Effector CD4-positive, alpha-beta T cell (primary cell): Measurements from ENCODE around the gene DNMBP.
"Not testable (repeated sequence)": the region's sequence is repeated elsewhere in the genome, so short reads cannot be mapped to it uniquely, and the experiment has no call there.

Source experiments
- DNase-seq: peaks from one replicate; pipeline ENCODE4 v3.0.0-alpha.2; 2020

DNMBP gene

DNA sequence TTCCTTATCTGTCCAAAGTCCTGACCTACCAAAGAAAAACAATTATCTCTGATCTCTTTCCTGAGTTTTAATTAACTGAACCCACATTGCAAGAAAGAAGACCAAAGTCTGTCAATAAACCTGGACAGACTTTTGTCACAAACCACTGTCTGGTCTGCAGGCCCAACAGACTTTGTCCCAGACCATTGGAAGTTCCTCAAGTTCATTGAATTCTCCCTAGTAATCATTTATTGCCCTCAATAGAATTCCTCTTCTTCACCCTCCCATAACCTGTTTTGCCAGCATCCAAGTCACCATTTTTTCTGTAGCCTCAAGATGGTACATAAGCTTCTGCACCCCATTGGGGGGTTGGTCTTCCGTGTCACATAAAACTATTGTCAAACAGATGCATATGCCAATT, 3.9 kb upstream of the DNMBP start:
- no peak for DNase-seq

DNA sequence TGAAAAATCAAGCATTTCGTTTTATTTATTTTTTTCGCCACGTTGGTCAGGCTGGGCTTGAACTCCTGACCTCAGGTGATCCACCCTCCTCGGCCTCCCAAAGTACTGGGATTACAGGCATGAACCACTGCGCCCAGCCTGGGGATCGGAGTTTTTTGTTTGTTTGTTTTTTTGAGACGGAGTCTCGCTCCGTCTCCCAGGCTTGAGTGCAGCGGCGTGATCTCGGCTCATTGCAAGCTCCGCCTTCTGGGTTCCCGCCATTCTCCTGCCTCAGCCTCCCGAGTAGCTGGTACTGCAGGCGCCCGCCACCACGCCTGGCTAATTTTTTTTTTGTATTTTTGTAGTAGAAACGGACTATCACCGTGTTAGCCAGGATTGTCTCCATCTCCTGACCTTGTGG, 2.2 kb upstream of the DNMBP start:
- not testable (repeated sequence) for DNase-seq

DNA sequence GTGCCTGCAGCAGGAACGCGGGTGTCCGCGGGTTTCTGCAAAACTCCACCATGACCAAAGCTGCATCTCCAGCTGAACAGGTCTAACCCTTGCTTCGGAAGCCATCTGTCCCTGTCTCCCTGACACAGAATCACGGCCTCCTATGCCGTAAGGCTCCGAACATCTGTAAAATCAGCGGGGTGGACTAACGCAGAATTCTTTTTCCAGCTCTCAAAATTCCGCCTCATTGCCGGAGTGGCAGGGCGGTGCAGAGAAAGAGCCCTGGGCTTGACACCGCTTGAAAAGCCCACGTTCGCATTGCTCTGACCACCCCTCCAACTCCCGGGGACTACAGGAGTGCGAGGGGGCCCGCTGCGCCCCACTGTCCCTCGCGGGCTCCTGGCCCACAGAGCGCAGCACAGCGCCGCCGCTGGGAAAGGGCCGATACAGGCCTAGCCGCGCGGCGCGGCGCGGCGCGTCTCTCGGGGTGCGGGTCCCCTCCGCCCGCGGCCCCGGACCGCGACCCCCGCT, 409 bp downstream of the DNMBP start:
- DNase-seq: no peak

DNA sequence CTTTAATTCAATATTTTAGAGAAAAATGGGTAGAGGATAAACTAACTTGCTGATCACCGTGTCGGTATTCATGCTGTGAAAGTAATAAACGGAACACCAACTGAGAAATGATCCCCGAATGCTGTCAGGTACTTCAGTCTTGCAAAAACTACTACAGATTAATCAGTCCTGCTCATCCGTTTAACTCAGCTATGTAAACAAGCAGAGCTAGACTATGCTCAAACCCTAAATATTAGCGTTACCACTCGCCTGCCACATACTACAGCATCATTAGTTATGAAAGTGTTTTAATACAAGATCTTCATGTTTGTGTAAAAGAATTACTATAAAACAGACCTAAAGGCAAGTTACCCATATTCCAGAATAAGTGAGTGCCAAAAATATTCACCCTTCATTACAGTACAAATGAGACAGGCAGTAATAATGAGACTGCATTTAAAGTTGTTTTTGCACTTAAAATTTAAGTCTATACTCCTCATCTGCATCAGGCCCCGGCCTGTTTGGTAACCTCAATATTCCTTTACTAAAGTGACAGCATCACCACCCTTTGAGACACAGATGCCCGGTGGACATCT, 952 bp downstream of the DNMBP start:
- no peak for DNase-seq

DNA sequence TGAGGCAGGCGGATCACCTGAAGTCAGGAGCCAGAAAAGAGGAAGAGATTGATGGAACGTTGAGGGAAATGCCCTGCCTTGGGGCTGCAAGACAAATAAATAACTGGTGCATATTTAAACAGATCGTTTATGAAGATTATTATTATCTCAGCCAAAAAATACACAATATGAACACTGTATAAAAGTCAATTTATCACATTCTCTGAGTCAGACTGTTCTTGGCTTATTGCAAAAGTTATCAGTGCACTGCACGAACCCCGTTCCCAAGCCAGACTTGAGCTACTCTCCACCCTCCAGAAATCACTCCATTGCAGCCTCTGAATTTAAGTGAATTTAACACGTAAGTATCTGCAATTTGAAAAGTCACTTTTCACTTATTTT, 1.6 kb downstream of the DNMBP start:
- no peak for DNase-seq

DNA sequence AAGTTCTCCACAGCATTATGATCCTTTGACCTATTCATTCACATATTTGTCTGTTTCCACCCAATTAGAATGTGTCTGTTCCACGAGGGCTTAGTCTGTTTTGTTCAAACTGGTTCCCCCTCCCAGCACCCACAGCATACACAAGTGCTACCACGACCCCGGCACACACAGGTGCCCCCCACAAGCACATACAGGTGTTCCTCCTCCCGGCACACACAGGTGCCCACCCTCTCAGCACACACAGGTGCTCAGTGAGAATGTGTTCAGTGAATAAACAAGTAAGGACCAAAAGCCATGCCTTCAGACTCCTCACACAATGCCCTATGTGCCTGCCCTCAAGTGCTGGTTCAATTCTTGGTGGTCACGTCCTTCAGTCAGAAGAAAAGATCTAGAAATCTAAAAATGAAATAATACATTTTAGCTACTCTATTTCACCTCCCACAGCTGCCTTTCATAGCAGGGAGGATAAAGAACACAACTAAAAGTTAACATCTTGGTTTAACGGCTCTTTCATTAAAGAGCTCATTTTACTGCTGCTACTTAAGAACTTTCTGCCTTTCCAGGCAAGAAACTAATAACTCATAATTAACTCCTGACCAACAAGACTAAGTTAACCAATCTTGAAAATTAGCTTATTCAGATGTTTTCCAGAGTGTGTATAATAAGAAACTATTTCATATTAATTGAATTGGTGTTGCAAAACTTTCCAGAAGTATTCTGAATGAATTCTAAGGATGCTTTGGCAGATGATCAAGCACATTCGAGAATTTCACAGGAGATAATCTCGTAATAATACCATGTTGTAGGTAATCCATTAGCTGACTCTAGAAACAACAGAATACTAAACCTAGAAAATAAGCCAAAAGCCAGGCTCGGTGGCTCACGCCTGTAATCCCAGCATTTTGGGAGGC, 2.3 kb downstream of the DNMBP start:
- no peak for DNase-seq

DNA sequence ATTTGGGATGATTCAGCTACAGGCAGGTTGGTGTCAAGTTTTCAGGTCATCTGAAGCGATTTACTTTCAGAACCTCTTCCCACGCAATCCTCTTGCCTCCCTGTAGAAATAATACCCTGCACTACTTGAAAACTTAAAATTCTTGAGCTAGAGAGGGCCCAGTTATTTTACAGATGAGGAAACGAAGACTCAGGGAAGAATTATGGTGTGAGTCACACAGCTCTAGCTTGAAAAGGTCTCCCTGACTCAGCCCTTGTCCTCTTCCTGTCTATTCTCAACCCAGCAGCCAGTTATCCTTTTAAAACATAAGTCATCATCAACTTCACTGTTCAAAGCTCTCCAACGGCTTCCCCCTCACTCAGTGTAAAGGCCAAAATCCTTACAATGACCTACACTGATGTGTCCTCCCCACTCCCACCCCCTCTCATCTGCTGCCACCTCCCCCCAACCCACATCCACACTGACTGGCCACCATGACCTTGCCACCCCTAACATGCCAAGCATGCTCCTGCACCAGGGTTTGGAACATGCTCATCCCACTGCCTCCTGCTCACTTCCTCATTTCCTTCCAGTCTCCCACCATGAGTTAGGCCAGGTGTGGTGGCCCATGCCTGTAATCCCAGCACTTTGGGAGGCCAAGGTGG, 3.4 kb downstream of the DNMBP start:
- DNase-seq: no peak

DNA sequence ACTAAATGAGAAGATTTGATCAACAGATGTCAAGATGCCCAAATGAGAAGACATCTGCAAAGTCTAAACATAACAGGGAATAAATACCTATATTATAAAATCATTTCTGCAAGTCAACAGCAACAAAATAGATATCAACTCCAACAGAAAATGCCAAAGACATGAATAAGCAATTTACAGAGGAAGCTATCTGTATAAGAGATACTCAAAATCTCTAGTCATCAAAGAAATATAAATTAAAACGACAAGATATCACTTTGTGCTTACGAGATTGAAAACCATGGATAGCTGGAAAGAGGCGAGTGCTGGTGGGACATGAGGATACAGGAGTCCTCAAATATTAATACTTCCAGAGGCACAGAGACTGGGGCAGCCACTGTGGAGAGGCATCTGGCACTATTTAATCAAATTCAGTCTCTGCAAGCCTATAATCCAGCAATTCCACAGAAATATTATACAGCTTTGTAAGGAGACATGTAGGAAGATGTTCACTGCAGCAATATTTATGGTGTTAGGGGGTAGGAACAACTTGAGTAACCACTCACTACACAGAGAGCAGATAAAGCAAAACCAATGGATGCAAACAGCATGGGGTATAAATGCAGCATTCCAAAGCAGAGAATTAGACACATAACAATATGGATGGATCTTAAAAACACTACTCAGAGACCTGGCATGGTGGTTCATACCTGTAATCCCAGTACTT, 4.8 kb downstream of the DNMBP start:
- no peak for DNase-seq

DNA sequence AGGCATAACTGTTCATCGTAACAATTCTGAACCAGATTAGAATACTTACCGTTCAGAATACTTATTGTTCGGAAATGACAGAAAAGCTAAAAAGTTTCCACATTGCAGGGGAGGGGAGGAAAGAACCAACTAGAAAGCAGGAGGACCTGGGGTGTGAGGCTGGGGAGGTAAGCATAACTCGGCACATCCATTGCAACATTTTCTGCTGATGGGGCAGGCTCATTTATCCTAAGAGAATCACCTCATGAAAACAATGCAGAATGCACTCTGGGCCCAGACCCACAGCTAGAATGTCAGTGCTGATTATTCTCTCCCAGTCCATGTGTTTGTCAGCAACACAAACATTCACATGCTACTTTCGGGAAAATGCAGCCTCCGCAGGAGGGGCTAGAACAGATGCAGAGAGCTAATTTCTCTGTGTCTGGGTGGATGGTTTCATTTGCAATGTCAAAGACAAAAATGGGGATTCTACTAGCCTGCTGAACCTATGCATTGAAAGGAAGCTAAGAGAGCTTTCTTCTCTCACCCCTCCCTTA, 9.6 kb downstream of the DNMBP start:
- no peak for DNase-seq

DNA sequence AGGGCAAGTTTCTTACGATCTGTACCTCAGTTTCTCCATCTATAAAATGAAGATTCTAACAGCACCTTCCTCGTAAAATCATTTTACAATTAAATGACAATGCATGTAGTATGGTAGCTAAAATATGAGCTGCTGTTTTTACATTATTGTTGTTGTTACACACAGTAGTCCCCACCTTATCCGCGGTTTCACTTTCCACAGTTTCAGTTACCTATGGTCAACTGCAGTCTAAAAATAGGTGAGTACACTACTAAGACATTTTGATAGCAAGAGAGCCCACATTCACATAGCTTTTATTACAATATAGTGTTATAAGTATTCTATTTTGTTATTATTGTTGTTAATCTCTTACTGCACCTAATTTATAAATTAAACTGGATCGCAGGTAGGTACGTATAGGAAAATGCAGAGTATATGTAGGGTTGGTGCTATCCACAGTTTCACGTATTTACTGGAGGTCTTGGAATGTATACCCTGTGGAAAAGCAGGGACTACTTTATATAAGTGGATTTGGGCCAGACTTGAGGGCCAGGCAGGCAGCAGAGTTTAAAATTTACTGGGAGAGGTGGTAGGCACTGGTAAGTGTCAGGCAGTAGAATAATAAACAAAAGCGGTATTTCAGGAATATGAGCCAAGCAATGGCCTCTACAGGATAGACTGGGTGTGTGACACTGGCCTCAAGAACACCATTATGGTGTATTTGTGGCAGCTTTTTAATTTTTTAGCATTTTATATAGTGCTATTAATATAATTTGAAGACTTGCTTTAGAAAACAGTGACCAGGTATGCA, 10.2 kb downstream of the DNMBP start:
- no peak for DNase-seq

DNA sequence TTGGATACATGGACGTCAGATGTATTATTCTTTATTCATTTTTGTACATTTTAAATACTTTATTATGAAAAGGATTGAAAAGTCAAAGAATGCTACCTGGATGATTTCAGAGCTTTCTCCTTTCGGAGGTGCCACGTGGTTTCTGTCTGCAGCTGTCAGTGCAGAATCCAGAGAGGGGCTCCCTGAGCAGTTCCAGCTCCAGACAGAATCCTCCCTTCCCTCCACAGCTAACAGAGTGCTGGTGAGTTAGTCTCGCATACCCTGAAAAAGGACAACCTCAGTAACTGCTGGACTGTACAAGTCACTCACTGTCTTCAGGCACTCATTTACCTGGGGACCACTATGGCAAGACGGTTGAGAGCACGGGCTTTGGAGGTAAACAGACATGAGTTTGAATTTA, 10.9 kb downstream of the DNMBP start:
- DNase-seq: no peak

DNA sequence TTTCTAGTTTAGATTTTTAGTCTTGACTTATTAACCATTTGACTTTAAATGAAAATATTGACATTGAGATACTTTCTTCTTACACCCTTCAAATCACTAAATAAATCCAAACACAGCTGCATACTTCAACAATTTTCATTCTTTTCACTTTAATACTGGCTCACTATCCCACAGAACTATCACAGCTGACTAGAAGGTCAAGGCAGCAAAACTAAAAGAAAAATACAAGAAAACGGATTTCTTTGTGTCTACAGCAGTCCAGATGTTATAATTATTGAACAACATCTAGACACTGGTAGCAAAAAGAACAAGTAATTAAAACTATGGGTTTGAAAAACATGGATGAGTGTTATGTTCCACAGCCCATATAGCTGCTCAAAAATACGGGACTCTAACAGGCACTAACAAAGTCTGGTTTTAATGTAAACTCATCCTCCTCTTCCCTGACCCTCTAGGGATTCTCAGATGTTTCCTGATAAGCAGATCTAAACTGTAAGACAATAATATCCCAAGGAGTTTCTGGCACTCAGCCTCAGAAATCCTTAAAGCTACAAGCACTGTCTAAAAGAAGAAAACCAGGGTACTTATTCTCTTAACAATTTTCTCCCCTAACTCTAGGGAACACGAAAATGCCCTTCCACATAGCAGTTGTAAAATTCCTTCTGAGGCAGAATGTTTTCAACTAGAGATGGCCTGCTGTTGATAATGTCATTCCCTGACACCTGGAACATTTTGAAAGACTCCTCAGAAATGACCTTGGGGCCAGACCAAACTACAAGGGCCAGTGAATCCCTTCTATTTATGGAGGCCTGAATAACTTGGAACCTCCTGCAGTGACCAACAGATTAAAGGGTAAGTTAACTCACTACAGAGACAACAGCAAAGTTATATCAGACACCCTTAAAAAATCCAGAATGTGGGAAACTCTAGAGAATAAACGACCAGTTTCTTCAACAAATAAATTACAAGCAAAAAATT, 12.8 kb downstream of the DNMBP start:
- no peak for DNase-seq

DNA sequence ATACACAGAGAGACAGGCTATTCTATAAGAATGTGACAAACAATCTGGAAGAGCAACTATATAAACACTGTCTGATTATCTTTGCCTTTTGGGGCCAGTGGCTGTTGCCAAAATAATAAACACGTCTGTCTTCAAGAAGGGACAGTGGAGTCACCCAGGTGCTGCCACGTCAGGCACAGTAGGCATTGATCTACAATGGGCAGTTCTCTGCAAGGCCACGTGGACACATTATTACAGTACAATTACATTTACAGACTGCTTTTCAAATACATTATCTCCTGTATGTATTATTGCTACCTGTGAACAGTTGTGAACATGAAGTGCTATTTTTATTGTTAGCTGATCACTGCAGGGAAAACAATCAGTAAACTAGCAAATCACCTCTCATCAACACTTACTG, 14.0 kb downstream of the DNMBP start:
- DNase-seq: no peak

DNA sequence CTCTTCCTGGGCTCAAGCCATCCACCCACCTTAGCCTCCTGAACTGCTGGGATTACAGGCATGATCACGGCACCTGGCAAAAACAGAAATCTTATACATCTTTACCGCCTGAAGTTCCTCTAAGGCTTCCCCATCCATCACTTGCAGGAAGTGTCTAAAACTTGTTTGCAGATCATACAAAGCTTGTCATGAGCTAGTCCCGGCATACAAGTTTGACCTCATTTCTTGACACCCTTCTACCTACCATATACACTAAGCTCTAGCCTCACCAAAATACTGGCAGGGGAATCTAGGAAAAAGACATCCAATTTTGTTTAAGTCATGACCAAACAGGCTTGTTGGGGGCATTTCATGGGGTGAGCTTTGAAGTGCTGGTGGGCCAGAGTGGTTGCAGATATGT, 14.5 kb downstream of the DNMBP start:
- DNase-seq: no peak

DNA sequence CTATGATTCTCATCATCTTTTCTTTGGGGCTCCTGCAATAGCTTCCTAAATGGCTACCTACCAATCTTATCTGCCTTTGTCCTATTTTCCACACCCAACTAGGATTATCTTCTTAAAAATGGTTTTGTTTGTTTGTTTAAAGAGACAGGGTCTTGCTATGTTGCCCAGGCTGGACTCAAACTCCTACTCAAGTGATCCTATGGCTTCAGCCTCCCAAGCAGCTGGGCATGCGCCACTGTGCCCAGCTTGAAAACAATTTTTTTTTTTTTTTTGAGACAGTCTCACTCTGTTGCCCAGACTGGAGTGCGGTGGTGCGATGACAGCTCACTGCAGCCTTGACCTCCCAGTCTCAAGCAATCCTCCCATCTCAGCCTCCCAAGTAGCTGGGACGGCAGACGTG, 14.9 kb downstream of the DNMBP start:
- no peak for DNase-seq

DNA sequence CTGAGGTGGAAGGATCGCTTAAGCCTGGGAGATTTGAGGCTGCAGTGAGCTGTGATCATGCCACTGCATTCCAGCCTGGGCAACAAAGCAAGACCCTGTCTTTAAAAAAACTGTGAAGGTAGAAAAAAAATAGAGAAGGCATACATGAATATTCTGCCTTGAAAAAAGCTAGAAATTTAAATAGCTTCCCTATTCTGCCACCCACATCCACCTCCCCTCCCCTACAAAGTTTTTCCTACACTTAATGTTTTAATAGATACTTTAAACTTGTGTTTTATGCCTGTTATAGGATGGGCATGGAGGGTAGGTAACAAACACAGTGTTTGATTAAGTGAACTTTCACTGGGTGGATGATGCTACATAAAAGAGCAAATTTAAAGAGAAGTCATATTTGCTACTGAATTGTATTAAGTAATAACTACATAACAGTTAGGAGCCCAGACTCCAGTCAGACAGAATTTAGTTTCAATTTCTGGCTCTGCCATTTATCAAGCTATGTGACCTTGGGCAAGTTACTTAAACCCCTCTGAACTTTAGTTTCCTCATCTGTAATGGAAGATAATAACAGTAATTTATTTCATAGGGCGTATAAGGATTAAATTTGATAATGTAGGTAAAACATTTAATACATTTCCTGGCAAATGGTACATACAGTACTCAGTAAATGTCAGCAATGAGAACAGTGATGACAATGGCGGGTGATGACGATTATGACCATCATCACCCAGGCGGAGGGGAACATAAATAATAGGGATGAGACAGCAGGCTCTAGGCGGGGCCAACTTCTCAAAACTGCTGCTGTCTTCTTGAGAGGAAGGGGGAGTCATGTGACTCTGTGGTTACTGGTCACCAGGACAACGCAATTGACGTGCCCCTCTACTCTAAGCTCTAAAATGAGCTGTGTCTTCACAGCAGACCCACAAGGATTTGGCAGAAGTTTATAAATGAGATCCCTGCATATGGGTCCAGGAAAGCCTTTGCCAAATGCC, 15.8 kb downstream of the DNMBP start:
- DNase-seq: peak; percentile 33

DNA sequence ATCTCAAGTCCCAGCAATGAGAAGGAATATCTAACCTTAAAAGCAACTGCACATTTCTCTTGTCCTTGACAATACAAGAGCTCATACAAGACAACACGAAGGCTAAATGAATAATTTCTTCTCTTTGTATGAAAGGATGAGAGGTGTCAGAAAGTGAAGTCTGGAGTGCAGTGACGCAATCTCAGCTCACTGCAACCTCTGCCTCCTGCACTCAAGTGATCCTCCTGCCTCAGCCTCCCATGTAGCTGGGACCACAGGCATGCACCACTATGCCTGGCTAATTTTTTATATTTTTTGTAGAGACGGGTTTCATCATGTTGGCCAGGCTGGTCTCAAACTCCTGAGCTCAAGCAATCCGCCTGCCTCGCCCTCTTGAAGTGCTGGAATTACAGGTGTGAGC, 24.1 kb downstream of the DNMBP start:
- DNase-seq: not testable (repeated sequence)

DNA sequence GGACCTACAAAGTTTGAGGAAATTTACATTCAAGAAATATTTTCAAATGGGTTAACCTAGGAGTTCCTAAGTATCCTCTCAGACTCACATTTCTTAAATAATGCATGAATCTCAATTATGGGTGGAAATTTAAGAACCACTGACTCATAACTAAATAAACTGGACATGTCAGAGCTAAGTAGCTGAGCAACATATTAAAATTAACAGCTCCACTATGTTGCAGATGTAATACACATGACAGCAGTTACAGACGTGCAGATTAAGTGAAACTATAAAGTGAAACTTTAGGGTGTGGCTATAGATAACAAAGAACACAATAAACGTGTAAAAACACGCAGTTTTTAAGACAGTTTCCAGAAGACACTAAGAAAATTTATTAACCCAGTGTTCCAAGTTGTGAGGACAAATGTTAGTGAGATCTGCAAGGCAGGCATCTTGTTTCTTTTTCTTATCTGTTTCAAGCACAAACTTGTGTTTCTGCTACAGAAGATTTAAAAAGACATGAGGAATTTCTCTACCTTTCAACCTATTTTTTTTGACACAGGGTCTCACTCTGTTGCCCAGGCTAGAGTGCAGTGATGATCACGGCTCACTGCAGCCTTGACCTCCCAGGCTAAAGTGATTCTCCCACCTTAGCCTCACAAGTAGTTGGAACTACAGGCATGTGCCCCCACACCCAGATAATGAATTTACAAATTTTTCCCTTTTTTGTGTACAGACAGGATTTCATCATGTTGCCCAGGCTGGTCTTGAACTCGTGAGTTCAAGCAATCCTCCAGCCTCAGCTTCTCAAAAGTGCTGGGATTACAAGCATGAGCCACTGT, 25.3 kb downstream of the DNMBP start:
- DNase-seq: no peak
